Measurements from ENCODE around the gene CD47.
A peak's percentile ranks its signal among the peaks of the same experiment; 100 is the strongest.

The CD47 gene

DNA sequence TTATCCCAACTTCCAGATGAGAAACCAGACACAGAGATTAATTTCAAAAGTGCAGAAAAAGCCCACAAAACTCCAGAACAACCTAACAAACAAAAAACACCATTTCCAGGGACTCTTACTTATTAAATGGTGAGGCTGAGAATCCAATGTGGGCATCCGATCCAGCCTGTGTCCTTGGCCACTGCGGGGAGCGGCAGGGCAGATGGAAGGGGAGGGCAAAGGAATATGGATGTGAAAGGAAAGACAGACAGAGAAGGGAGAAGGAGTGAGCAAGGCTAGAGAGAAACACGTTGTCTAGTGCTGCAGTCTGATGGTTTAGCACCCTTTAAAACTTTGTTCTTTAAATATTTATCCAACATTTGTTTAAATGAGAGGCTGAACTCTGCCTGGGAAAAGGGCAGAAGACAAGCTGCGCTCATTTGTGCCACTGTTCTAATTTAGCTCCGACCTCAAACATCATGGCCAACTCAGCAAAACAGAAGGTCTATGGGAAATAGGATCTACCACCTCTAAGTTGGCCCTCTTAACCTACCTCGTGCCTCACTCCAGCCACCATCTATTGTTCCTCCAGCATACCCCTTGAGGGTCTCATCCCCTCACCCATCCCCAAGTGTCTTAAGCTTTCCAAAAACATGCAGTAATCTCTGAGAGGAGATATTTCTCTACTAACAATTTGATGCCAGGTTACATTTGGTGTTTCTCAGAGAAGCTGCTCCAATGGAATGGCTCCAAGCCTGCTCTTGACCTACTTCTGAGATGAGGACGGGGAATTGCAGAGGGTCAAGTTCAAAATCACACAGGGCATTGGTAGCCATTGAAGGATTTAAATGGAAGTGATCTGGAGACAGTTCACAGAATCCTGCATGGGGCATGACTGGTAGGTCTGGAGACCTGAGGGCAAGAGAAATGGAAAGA is 77.4 kb downstream of the CD47 start:
- no peak for DNase-seq (ENCODE audit: low spot score)

DNA sequence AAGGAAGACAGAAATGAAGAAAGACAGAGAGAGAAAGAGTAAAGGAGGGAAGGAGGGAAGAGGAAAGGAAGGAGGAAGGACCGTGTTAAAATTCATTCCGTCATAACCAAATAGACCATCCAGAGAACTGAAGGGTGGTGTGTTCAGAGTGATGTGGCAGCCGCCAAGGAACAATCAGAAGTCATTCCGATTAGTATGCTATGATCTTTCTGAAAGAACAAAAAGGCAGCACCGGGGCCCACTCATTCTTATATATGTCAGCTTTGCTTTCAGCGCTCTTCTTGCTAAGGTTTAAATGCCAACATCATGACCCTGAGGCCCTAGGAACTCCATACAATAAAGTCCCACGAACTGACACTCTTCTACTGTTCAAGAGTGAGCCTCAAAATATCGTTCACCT is 78.5 kb downstream of the CD47 start:
- DNase-seq (ENCODE audit: low spot score), result no peak

DNA sequence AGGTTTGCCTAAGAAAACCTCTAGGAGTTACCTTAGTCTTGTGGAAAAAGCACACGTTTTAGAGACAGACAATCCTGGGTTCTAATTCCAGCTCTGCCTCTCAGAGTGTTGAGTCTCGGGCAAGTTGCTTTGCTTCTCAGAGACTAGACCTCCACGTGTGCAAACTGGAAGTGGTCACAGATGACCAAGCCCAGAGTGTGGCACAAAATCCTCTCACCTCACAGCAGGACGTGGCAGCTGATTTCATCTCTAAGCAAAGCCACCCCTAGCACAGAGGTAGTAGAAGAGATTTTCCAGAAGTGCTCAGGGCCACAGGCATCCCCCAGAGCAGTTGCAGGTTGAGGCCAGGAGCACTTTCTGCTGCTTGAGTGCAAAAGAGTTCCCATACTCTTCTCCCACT is 79.2 kb downstream of the CD47 start:
- no peak for DNase-seq (ENCODE audit: low spot score)

DNA sequence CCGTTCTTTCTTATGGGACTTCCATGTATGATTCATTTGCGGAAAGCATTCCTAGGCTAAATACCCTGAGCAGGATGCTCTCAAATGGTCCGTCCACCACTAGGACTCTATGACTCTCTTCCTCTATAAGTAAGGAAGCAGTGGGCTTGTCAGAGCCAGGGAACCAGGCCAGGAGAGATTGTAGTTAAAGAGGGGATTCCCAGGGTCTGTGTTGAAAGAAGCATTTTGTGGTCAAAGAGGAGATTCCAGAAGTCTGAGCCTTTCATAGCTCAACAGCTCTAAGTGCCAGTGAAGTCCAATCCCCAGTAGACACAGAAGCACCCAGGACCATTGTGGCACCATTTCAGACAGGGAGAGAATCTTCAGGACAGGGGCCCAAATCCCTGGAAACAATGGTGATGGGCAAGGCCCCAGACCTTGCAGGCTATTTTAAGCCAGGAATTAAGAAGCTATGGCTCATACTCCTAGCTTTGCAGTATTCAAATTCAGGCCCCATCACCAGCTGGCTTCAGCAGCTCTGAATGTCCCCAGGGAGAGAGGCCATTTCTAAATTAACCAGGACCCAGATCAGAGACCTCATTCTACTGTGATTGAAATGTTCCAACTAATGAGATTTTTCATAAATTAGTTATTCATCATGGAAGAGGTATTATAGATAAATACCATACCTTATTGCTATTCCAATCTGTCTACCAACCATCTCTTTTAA is 81.7 kb downstream of the CD47 start:
- no peak for DNase-seq (ENCODE audit: low spot score)

DNA sequence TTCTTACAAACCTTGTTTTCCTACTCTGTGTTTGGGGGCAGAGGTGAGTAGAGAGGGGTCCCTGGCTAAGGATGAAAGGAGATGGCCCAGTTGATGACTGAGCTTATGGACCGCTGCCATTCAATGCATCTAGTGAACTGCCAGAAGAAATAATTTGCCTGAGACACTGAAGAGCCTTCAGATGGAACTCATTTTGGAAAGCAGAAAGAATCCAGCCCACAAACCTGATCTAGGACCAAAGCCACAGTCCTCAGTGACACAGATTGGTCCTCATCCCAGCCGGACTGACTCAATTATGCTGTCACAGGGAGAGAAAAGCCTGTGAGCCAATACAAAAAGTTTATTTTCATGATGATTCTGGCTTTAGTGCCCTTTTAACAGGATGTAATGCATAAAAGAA is 82.7 kb downstream of the CD47 start:
- DNase-seq (ENCODE audit: low spot score), result no peak

DNA sequence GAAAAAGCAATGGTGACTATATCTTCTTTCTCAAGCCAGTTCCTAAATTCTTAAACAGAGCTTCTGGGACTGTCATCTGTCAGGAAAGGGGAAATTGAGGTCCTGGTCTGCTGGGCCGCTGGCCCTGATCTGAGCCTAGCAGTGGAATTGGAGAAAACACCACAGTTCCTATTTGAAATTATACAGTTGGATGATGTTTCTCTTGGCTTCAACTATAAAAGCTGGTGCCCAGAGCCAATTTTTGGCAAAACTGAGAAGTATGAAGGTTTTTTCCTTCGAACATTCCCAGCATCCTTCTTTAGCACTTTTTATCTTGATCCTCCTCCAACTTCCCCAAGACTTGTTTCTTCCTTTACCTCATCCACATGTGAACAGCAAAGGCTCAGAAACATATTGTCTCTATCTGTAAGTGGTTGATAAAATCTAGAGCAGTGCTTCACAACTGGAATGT is 83.9 kb downstream of the CD47 start:
- DNase-seq (ENCODE audit: low spot score), result no peak

DNA sequence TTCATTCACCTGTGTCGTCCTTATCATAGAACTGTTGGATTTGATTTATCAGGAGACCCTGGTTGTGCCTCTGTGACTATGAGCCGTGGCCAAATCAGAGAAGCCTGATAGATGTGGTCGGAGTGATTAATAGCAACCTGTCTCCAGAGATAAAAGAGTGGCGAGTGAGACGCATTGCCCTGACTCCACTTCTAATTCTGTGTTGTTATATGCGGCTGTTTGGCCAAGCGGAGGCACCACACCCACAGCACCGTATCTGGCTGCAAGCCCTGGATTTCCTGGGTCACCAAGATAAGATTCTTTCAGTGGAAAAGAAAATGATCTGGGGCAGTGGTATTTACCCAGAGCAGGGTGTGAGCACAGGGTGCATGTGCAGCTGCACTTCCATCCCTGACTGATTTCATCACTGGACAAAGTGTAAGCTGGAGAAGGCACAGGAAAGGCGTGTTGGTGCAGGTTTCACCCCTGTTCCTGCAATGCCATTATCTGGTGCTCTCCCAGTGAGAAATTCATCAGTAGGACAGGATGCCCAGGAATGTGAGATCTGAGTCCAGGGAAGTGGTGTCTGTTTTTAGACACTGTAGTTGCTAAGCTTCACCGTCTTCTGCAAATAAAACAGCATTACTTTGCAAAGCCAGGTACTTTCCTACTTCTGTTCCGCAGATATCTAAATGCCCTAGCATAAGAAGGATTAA is 84.6 kb downstream of the CD47 start:
- DNase-seq (ENCODE audit: low spot score), result no peak

DNA sequence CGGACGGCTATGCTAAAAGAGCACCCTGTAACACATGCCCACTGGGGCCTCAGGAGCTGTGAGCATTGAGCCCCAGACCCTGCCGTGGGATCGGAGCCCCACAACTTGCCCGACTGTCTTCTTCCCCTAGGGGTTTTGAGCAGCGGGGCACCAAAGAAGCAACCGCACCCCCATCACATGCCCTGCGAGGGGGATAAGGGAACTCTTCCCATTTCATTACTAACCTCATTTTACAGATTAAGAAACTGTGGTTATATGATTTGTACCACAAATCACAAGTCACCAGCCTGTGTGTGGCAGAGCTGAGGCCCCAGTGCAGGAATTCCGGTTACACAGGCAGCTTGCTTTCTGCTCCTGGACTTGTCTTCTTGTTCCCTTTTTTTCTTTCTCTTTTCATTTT is 86.2 kb downstream of the CD47 start:
- DNase-seq (ENCODE audit: low spot score), result no peak

DNA sequence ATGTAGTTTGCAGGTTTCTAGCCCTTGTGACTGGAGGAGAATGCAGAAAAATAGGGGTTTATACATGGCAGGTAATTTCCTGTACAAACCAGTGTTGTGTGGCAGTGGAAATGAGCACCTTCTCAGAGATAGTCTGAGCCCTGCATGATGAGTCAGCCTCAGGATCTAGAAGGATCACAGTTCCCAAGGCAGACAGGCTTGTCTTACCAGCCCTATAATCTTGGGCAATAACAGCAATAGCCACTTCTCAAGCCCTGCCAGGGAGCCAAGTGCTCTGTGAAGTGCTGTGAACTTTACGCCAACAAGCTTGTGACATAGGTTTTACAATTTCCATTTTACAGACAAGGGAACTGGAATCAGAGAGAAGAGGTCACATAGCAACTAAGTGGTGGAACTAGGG is 89.4 kb downstream of the CD47 start:
- DNase-seq (ENCODE audit: low spot score), result no peak

DNA sequence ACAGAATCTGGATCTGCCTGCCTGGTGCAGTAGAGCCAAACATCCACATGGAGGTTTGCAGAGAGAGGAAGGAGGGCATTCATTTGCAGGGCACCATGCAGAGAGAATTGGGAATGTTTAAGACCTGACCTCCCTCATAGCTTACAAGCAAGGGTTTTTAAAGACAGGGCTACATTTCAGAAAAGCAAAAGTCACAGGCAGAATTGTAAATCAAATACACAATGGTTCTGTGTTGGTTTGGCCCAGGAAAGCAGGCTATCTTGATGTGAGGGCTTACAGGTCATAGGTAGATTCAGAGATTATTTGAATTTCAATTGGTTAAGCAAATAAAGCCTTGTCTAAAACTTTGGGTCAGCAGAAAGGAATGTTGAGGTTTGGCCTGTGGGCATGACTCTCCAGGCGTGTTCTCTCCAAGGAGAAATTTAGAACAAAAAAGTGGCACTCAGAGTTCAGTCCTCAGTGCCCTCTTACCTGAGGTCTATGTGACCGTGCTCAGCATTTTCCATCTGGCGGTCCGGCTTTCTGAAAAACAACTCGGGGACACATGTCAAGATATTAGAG is 91.5 kb downstream of the CD47 start:
- no peak for DNase-seq (ENCODE audit: low spot score)

DNA sequence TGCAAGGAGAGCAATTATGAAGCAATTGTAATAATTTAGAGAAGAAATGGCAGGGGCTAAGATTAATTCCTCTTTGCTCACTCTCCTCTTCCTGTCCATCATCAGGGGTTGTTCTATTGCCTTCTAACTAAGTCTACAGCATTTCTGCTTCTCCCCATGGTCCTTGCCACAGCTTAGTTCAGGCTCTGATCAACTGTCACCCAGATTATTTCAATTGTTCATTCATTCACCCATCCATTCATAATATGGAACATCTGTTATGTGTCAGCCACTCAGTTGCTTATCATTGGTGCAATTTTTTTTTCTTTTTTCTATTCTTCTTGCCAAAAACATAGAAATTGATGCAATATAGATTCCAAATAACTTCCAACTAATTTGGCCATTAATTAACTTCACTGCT is 93.2 kb downstream of the CD47 start:
- no peak for DNase-seq (ENCODE audit: low spot score)

DNA sequence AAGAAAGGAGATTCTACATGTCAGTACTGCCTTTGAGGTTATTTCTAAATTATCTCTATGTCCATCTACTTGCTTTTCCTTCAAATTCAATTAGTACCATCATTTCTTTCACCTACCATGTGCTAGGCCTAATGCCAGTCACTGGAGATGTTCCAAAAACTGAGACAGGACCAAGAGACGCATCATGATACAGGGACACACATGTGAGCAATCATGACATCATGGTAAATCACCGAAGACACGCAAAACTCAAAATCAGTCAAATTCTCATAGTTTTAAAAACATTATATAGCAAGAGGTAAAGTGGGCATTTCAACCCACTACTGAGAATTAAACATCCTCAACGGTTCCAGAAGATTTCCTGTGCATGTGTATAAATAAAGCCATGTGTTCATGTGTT is 95.0 kb downstream of the CD47 start:
- no peak for DNase-seq (ENCODE audit: low spot score)

DNA sequence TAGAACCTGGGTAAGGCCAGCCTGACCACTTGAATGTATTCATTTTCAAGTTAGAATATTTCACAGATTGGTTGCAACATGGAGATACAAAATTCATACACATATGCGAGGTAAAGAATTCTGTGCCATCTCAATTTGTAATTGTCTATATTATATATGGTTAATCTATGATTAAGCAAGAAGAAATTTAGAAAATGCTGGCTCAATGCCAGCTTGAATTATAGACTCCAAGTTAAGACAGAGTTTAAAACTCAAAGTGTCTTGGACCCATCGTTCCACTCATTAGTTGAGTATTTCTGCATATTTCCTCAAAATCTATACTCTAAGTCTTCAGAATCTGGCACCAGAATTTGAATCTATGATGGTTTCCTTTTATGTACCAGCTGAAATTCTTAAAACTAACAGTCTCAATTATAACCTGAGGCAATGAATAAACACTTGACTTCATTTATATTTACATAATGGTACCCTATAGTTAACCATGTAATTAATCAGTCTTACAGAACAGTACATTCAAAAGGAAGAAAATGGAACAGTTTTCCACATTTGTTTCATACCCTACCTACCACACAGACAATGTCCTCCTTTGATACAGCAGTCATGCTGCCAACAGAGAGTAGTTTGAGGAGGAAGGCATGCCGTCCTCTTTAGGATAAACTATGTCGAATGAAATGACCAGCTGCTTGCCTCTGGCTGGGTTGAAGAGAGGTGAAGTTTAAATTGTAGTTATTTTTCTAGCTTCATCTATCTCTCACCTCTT is 95.7 kb downstream of the CD47 start:
- DNase-seq (ENCODE audit: low spot score), result peak; percentile 75

DNA sequence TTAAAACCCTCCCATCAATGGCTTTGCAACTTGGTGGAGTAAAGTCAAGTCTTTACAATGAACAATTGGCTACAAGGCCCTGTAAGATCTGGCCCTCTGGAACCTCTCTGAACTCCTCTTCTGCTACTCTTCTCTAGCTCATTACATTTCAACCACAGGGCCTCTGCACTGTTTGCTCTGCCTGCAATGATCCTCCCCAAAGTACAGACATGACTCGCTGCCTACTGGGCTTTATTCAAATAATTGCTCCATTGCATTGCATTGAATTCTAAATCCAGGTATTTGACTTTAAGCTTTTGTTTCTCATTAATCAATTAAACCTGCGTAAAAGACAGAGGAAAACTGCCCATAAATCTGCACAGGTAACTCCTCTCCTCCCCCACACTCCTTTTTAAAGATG is 96.7 kb downstream of the CD47 start:
- DNase-seq (ENCODE audit: low spot score), result no peak

DNA sequence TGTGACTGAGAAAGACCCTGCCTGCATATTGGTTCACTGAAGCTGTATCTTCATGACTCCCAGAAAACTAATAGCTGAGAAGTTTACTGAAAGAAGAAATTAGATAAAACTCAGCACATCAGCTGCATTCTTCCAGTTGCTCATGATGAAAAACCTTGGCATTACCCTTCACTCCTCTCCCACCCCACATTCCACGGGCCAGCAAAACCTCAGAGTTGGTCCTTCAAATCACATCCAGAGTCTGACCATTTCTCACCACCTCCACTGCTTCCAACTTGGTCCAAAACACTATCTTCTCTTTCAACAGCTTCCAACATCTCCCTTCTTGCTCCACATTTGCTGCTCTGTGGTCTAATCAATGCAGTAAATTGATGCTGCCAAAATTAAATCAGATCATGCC is 97.1 kb downstream of the CD47 start:
- no peak for DNase-seq (ENCODE audit: low spot score)

Measured in COLO829 (cell line).